ENCODE data around the gene NEAT1. TPM values are rescaled to one million over a fixed set of nuclear protein-coding genes. Genes with fewer than 3 reads are reported as not detected.

NEAT1 gene
- total RNA-seq, 4 donors from 2014 or later: 537 to 773 (median 608) TPM

GRCh38 chr11:65401803-65402248 lies 20.8 kb upstream of the NEAT1 start:
- TF ChIP-seq, protein P1, sequence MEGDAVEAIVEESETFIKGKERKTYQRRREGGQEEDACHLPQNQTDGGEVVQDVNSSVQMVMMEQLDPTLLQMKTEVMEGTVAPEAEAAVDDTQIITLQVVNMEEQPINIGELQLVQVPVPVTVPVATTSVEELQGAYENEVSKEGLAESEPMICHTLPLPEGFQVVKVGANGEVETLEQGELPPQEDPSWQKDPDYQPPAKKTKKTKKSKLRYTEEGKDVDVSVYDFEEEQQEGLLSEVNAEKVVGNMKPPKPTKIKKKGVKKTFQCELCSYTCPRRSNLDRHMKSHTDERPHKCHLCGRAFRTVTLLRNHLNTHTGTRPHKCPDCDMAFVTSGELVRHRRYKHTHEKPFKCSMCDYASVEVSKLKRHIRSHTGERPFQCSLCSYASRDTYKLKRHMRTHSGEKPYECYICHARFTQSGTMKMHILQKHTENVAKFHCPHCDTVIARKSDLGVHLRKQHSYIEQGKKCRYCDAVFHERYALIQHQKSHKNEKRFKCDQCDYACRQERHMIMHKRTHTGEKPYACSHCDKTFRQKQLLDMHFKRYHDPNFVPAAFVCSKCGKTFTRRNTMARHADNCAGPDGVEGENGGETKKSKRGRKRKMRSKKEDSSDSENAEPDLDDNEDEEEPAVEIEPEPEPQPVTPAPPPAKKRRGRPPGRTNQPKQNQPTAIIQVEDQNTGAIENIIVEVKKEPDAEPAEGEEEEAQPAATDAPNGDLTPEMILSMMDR (IDR thresholded peaks at IDR 0.05; ENCODE audit: low read depth): no peak

DNA sequence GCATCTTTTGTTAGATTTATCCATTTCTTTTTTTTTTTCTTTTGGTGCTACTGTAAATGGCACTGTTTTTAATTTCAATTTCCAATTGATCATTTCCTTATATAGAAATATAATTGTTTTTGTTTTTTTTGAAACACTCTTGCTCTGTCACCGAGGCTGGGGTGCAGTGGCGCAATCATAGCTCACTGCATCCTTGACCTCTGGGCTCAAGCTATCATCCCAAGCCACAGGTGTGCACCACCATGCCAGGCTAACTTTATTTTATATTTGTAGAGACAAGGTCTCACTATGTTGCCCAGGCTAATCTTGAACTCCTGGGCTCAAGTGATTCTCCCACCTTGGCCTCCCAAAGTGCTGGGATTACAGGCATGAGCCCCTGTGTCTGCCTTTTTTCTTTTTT lies 19.8 kb upstream of the NEAT1 start:
- TF ChIP-seq, protein P1 (IDR thresholded peaks at IDR 0.05; ENCODE audit: low read depth): no peak

DNA sequence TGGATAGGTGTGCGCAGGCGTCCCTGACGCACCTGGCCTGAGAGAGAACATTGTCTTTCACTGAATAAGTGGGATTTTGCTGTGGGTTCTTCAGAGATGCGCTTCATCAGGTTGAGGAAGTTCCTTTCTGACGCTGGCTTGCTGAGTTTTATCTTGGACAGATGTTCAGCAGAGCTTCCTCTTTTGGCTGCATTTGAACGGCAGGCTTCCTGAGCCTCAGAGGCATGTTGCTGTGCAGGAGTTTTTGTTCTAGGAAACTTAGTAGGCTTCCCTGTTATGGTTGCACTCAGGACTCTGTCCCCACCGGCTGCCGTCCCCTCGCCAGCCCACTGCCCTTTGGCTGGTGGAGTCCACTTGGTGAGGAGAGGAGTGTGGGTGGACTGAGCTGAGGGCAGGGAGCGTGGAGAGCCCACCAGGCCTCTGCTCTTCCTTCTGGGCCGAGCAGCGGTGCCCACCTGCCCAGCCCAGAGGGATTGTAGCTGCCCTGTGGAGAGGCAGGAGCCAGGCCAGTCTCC lies 18.9 kb upstream of the NEAT1 start:
- TF ChIP-seq, protein P1 (IDR thresholded peaks at IDR 0.05; ENCODE audit: low read depth): no peak

DNA sequence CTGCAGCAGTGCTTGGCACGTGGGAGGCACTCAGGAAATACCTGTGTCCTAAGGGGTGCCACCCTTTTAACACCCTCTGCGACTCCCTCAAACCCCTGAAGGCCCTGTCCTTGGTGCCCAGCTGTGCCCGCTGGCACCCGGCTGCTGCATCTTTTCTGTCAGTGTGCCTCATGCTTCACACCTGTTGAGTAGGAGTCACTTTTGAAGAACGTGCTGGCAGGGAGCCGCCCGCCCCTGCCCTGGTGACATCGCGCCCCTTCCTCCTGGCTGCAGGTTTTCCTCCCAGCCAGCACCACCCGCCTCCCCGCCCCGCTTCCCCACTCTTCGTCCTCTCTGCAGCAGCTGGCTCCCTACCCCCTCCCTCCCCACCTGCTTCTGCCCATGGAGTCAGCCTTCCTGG lies 18.4 kb upstream of the NEAT1 start:
- TF ChIP-seq, protein P1 (IDR thresholded peaks at IDR 0.05; ENCODE audit: low read depth): no peak

DNA sequence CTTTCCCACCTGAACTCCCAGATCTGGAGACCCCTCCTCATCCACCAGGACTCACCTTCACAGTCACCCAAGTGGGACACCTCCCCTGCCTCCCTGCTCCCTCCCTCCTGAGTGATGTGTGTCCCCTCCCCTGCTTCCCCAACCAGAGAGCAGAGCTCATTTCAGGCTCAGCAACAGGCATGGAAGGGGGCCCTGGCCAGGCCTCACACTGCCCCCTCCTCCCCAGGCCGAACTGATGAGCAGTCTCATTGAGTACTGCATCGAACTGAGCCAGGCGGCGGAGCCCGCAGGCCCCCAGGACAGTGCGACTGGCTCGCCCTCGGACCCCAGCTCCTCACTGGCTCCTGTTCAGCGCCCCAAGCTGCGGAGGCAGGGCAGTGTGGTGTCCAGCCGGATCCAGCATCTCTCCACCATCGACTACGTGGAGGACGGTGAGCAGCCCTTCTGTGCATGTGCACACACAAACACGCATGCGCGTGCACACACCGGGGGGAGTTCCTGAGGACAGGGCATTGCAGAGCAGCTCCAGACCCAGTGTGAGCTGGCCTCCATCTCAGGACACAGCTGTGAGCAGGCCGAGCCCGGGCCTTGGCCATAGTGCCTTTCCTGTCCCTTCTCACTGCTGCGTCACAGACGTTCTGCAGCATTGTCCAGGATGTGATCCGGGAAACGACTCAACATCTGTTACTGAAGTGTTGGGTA lies 17.8 kb upstream of the NEAT1 start:
- TF ChIP-seq, protein P1 (IDR thresholded peaks at IDR 0.05; ENCODE audit: low read depth): no peak

DNA sequence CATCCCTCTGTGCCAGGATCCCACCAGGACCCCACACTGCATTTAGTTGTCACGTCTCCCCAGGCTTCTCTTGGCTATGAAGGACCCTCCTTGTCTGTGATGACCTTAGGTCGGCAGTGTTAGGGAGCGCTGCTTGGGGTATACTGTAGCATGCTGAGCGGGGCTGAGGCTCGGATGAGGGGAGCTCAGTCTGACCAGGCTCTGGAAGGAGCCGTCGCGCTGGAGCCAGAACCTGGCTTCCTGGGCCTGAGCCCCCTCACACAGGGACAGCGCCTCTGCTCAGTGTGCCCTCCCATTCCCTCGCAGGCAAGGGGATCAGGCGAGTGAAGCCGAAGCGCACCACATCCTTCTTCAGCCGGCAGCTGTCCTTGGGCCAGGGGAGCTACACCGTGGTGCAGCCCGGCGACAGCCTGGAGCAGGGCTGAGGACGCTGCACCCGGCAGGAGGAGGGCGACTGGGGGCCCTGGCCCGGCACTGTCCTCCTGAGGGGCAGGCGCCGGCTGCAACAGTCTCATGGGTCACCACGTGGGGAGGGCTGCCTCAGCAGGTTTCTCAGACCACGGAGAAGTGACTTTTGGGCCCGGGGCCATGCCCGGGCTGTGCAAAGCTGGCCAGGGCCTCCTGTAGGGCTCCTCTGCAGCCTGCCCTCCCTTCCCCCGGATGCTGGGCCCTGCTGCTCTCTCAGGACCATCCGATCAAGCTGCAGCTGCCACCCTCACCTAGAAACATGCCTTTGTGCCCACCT lies 11.5 kb upstream of the NEAT1 start:
- TF ChIP-seq, protein P1 (IDR thresholded peaks at IDR 0.05; ENCODE audit: low read depth): no peak

- TF ChIP-seq, protein P1 (IDR thresholded peaks at IDR 0.05; ENCODE audit: low read depth): no peak
These were observed 10.9 kb upstream of the NEAT1 start for GRCh38 chr11:65411681-65412070.
